Kidney capillary endothelial cell (primary cell): ENCODE data around the gene DHRS9.
A peak's percentile ranks its signal among the peaks of the same experiment; 100 is the strongest.
"Not testable (repeated sequence)": the region's sequence is repeated elsewhere in the genome, so short reads cannot be mapped to it uniquely, and the experiment has no call there.

Experiments used
- DNase-seq: peaks from one replicate; pipeline ENCODE4 v3.0.0-alpha.2; 2018; ENCODE audit warnings: low spot score

The DHRS9 gene

GRCh38 chr2:169069341-169069740 lies at the start of gene DHRS9:
Gene DHRS9, plus strand, starts transcription at chr2:169069563. Its CDS starts 12,019 bp downstream, at chr2:169081582.
- peak; percentile 4 for DNase-seq

- no peak for DNase-seq
Measured at GRCh38 chr2:169023161-169023560, 46.2 kb upstream of the DHRS9 start.

- DNase-seq = no peak
Measured at GRCh38 chr2:169026056-169026455, 43.3 kb upstream of the DHRS9 start.

- DNase-seq = no peak
Measured at GRCh38 chr2:169027234-169027633, 42.1 kb upstream of the DHRS9 start.

- no peak for DNase-seq
Measured at GRCh38 chr2:169029341-169029740, 40.0 kb upstream of the DHRS9 start.

- DNase-seq = no peak
Measured at GRCh38 chr2:169031202-169031601, 38.2 kb upstream of the DHRS9 start, which contains the start of gene ABCB11. Gene ABCB11, minus strand, starts transcription at chr2:169031324. Its CDS starts 13,199 bp downstream, at chr2:169018125.

- no peak for DNase-seq
Measured at GRCh38 chr2:169034256-169034655, 35.1 kb upstream of the DHRS9 start.

GRCh38 chr2:169034984-169035544 lies 34.3 kb upstream of the DHRS9 start:
- no peak for DNase-seq

- no peak for DNase-seq
Measured at GRCh38 chr2:169035887-169036286, 33.5 kb upstream of the DHRS9 start.

GRCh38 chr2:169036736-169037440 lies 32.5 kb upstream of the DHRS9 start:
- DNase-seq = no peak

GRCh38 chr2:169038338-169038757 lies 31.0 kb upstream of the DHRS9 start:
- DNase-seq = no peak

- DNase-seq = no peak
Measured at GRCh38 chr2:169039702-169040101, 29.7 kb upstream of the DHRS9 start.

- no peak for DNase-seq
Measured at GRCh38 chr2:169041594-169041993, 27.8 kb upstream of the DHRS9 start.

- no peak for DNase-seq
Measured at GRCh38 chr2:169042856-169043255, 26.5 kb upstream of the DHRS9 start.

- DNase-seq = no peak
Measured at GRCh38 chr2:169046440-169047151, 22.8 kb upstream of the DHRS9 start.

GRCh38 chr2:169047256-169048250 lies 21.8 kb upstream of the DHRS9 start:
- no peak for DNase-seq

- DNase-seq = no peak
Measured at GRCh38 chr2:169049142-169049541, 20.2 kb upstream of the DHRS9 start.

GRCh38 chr2:169050476-169051240 lies 18.7 kb upstream of the DHRS9 start:
- no peak for DNase-seq

GRCh38 chr2:169054575-169054974 lies 14.8 kb upstream of the DHRS9 start:
- not testable (repeated sequence) for DNase-seq

- DNase-seq = not testable (repeated sequence)
Measured at GRCh38 chr2:169064199-169064598, 5.2 kb upstream of the DHRS9 start.

GRCh38 chr2:169065422-169065821 lies 3.9 kb upstream of the DHRS9 start:
- no peak for DNase-seq
